ENCODE measurements around the gene FOXN3.

Gene FOXN3

DNA sequence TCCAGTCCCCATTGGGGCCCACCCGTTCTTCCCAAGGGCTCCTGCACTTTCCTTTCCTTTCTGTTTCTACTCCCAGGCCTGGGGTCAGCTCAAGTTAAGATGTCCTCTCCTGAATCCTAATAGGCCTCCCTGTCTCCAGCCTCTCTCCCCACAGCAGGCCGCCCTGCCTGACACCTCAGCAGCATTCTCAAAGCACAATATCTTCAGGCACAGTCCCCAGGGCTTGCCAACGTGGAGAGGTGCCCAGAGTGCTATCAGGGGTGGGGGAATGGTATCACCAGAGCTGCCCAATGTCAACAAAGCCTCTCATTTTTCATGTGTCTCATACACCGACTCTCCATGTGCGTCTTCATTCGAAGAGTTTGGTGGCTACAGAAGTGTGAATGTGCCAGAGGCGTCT, 123.0 kb downstream of the FOXN3 start:
- Histone ChIP-seq H3K9me3 (ENCODE audit: control insufficient read depth in 1 of 2, low read length in 2 of 2) (no peaks in the 10 kb centered on the region), H3K4me3 (ENCODE audit: low read depth in 1 of 2, low read length in 2 of 2) (no peak overlapping the region), H3K27ac (ENCODE audit: low read length) (no peak overlapping the region), H3K4me1 (ENCODE audit: control insufficient read depth in 1 of 2, insufficient read depth in 2 of 2, low read length in 2 of 2) (peaks cover 0 to 16% of the 10 kb centered on the region in 2 donors), H3K27me3 (ENCODE audit: low read depth, low read length) (no peaks in the 10 kb centered on the region), H3K36me3 (ENCODE audit: control insufficient read depth in 1 of 2, insufficient read depth in 2 of 2, low read length in 2 of 2) (peaks cover 0 to 3% of the 10 kb centered on the region in 2 donors)

GRCh38 chr14:89293314-89293916, 123.6 kb downstream of the FOXN3 start:
- peaks cover 0 to 14% of the 10 kb centered on the region in 2 donors for H3K4me1 ChIP-seq (ENCODE audit: control insufficient read depth in 1 of 2, insufficient read depth in 2 of 2, low read length in 2 of 2)
- H3K27ac ChIP-seq (ENCODE audit: low read length): no peak overlapping the region
- no peaks in the 10 kb centered on the region for H3K27me3 ChIP-seq (ENCODE audit: low read depth, low read length)
- no peak overlapping the region for H3K4me3 ChIP-seq (ENCODE audit: low read depth in 1 of 2, low read length in 2 of 2)
- H3K9me3 ChIP-seq (ENCODE audit: control insufficient read depth in 1 of 2, low read length in 2 of 2): no peaks in the 10 kb centered on the region
- H3K36me3 ChIP-seq (ENCODE audit: control insufficient read depth in 1 of 2, insufficient read depth in 2 of 2, low read length in 2 of 2): peaks cover 0 to 3% of the 10 kb centered on the region in 2 donors

DNA sequence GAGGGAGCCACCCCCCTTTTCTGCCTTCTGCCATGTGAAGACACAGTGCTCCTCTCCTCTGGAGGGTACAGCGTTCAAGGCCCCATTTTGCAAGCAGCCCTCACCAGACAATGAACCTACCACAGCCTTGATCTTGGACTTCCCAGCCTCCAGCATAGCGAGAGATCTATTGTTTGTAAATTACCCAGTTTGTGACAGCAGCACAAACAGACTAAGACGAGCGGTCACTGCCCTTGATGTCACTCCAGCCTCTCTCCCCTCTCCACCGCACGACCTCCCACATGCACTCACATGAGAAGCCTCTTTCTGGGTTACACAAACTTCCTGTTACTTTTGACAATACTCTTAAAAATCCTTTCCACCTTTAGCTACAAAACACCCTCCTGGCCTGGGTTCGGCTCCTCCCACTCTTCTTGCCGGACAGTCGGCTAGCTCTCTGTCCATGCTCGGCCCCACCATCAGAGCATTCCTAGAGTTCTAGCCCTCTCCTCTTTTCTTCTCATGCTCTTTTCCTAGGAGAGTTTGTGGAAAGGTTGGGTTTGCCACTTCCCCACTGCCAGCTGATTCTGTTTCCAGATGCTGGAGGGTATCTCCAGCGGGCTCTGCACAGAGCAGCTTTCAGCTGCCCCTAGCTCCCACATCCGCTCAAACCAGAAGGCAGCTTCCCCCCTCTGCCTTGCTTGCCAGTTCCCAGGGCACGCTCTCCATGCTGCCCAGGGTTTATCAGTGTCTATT, 124.3 kb downstream of the FOXN3 start:
- H3K4me3 ChIP-seq (ENCODE audit: low read depth in 1 of 2, low read length in 2 of 2): no peak overlapping the region
- no peaks in the 10 kb centered on the region for H3K27me3 ChIP-seq (ENCODE audit: low read depth, low read length)

DNA sequence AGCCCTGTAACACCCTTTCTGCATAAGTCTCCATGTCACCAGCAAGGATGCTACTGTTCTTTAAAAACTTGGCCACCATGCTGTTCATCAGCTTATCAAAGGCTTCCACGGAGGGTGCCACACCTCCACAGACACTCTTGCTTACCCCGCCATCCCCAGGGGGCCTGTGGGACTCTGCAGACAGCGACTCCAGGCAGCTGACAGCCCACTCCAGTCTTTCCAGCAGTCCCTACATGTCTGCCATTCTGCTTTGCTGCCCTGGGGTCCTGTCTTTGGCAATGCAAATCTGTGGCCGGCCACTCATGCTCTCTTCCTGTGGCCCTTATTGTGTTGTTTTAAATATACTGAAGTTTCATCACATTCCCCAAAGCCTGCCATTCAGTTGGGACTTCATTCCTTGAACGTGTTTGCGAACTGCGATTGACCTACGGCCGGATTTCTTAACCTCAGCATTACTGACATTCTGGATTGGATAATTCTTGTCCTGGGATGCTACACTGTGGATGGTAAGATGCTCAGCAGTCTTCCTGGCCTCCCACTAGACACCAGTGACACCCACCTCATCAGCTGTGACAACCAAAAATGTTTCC, 125.6 kb downstream of the FOXN3 start:
- Histone ChIP-seq H3K27me3 (ENCODE audit: low read depth, low read length) (no peaks in the 10 kb centered on the region), H3K27ac (ENCODE audit: low read length) (no peak overlapping the region), H3K4me1 (ENCODE audit: control insufficient read depth in 1 of 2, insufficient read depth in 2 of 2, low read length in 2 of 2) (peaks cover 0 to 8% of the 10 kb centered on the region in 2 donors), H3K36me3 (ENCODE audit: control insufficient read depth in 1 of 2, insufficient read depth in 2 of 2, low read length in 2 of 2) (peaks cover 0 to 3% of the 10 kb centered on the region in 2 donors), H3K9me3 (ENCODE audit: control insufficient read depth in 1 of 2, low read length in 2 of 2) (no peaks in the 10 kb centered on the region), H3K4me3 (ENCODE audit: low read depth in 1 of 2, low read length in 2 of 2) (no peak overlapping the region)

More for the DNA sequence above, 124.3 kb downstream of the FOXN3 start:
- H3K27ac ChIP-seq (ENCODE audit: low read length): no peak overlapping the region
- no peaks in the 10 kb centered on the region for H3K9me3 ChIP-seq (ENCODE audit: control insufficient read depth in 1 of 2, low read length in 2 of 2)
- H3K4me1 ChIP-seq (ENCODE audit: control insufficient read depth in 1 of 2, insufficient read depth in 2 of 2, low read length in 2 of 2): peaks cover 0 to 8% of the 10 kb centered on the region in 2 donors
- H3K36me3 ChIP-seq (ENCODE audit: control insufficient read depth in 1 of 2, insufficient read depth in 2 of 2, low read length in 2 of 2): peaks cover 0 to 3% of the 10 kb centered on the region in 2 donors

- peaks cover 0 to 8% of the 10 kb centered on the region in 2 donors for H3K4me1 ChIP-seq (ENCODE audit: control insufficient read depth in 1 of 2, insufficient read depth in 2 of 2, low read length in 2 of 2)
- no peak overlapping the region for H3K27ac ChIP-seq (ENCODE audit: low read length)
- peaks cover 0 to 3% of the 10 kb centered on the region in 2 donors for H3K36me3 ChIP-seq (ENCODE audit: control insufficient read depth in 1 of 2, insufficient read depth in 2 of 2, low read length in 2 of 2)
- H3K27me3 ChIP-seq (ENCODE audit: low read depth, low read length): no peaks in the 10 kb centered on the region
- H3K9me3 ChIP-seq (ENCODE audit: control insufficient read depth in 1 of 2, low read length in 2 of 2): no peaks in the 10 kb centered on the region
- H3K4me3 ChIP-seq (ENCODE audit: low read depth in 1 of 2, low read length in 2 of 2): no peak overlapping the region
Observed at GRCh38 chr14:89290813-89291212, 126.2 kb downstream of the FOXN3 start.

GRCh38 chr14:89289477-89289876, 127.6 kb downstream of the FOXN3 start:
- Histone ChIP-seq H3K36me3 (ENCODE audit: control insufficient read depth in 1 of 2, insufficient read depth in 2 of 2, low read length in 2 of 2) (peaks cover 0 to 3% of the 10 kb centered on the region in 2 donors), H3K4me3 (ENCODE audit: low read depth in 1 of 2, low read length in 2 of 2) (no peak overlapping the region), H3K27me3 (ENCODE audit: low read depth, low read length) (no peaks in the 10 kb centered on the region), H3K4me1 (ENCODE audit: control insufficient read depth in 1 of 2, insufficient read depth in 2 of 2, low read length in 2 of 2) (peaks cover 0 to 8% of the 10 kb centered on the region in 2 donors), H3K27ac (ENCODE audit: low read length) (no peak overlapping the region), H3K9me3 (ENCODE audit: control insufficient read depth in 1 of 2, low read length in 2 of 2) (no peaks in the 10 kb centered on the region)

GRCh38 chr14:89288114-89288513, 128.9 kb downstream of the FOXN3 start:
- Histone ChIP-seq H3K27me3 (ENCODE audit: low read depth, low read length) (no peaks in the 10 kb centered on the region), H3K36me3 (ENCODE audit: control insufficient read depth in 1 of 2, insufficient read depth in 2 of 2, low read length in 2 of 2) (peaks cover 0 to 3% of the 10 kb centered on the region in 2 donors), H3K4me3 (ENCODE audit: low read depth in 1 of 2, low read length in 2 of 2) (no peak overlapping the region), H3K27ac (ENCODE audit: low read length) (no peak overlapping the region), H3K4me1 (ENCODE audit: control insufficient read depth in 1 of 2, insufficient read depth in 2 of 2, low read length in 2 of 2) (peaks cover 0 to 6% of the 10 kb centered on the region in 2 donors), H3K9me3 (ENCODE audit: control insufficient read depth in 1 of 2, low read length in 2 of 2) (no peaks in the 10 kb centered on the region)

- no peaks in the 10 kb centered on the region for H3K27me3 ChIP-seq (ENCODE audit: low read depth, low read length)
- peaks cover 0 to 13% of the 10 kb centered on the region in 2 donors for H3K36me3 ChIP-seq (ENCODE audit: control insufficient read depth in 1 of 2, insufficient read depth in 2 of 2, low read length in 2 of 2)
- no peak overlapping the region for H3K4me3 ChIP-seq (ENCODE audit: low read depth in 1 of 2, low read length in 2 of 2)
- no peaks in the 10 kb centered on the region for H3K9me3 ChIP-seq (ENCODE audit: control insufficient read depth in 1 of 2, low read length in 2 of 2)
- no peaks in the 10 kb centered on the region for H3K4me1 ChIP-seq (ENCODE audit: control insufficient read depth in 1 of 2, insufficient read depth in 2 of 2, low read length in 2 of 2)
- no peak overlapping the region for H3K27ac ChIP-seq (ENCODE audit: low read length)
Observed at GRCh38 chr14:89284333-89285058, 132.5 kb downstream of the FOXN3 start.

DNA sequence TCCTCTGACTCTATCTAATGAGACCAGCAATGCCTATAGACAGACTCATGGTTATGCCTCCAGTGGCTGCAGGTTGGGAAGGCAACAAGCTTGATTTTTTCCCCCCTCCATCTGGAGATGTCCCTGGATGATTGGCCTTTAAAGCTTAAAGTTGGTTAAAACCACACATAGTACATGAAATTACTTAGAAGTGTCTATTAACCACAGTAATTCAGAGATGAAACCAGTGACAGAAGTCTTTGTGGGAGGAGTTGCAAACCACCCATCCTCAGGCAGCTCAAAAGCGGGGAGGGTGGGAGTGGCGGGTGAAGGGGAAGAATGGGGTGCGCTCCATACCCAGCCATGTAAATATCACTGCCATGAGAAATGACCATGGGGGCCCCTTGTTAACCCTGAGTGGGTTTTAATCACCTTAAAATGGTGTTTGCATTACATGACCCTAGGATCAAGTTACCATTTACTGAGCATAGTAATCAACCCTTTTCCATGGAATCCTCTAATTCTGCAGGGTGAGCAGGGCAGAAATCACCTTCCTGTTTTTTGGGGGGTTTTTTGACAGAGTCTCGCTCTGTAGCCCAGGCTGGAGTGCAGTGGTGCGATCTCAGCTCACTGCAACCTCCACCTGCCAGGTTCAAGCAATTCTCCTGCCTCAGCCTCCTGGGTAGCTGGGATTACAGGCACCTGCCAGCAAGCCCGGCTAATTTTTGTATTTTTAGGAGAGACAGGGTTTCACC, 133.5 kb downstream of the FOXN3 start:
- H3K4me1 ChIP-seq (ENCODE audit: control insufficient read depth in 1 of 2, insufficient read depth in 2 of 2, low read length in 2 of 2): no peaks in the 10 kb centered on the region
- H3K27ac ChIP-seq (ENCODE audit: low read length): no peak overlapping the region
- no peaks in the 10 kb centered on the region for H3K9me3 ChIP-seq (ENCODE audit: control insufficient read depth in 1 of 2, low read length in 2 of 2)
- H3K27me3 ChIP-seq (ENCODE audit: low read depth, low read length): no peaks in the 10 kb centered on the region
- no peak overlapping the region for H3K4me3 ChIP-seq (ENCODE audit: low read depth in 1 of 2, low read length in 2 of 2)
- H3K36me3 ChIP-seq (ENCODE audit: control insufficient read depth in 1 of 2, insufficient read depth in 2 of 2, low read length in 2 of 2): peaks cover 0 to 13% of the 10 kb centered on the region in 2 donors

- no peak overlapping the region for H3K4me3 ChIP-seq (ENCODE audit: low read depth in 1 of 2, low read length in 2 of 2)
- no peak overlapping the region for H3K27ac ChIP-seq (ENCODE audit: low read length)
- no peaks in the 10 kb centered on the region for H3K27me3 ChIP-seq (ENCODE audit: low read depth, low read length)
- H3K4me1 ChIP-seq (ENCODE audit: control insufficient read depth in 1 of 2, insufficient read depth in 2 of 2, low read length in 2 of 2): no peaks in the 10 kb centered on the region
- peaks cover 0 to 13% of the 10 kb centered on the region in 2 donors for H3K36me3 ChIP-seq (ENCODE audit: control insufficient read depth in 1 of 2, insufficient read depth in 2 of 2, low read length in 2 of 2)
- H3K9me3 ChIP-seq (ENCODE audit: control insufficient read depth in 1 of 2, low read length in 2 of 2): no peaks in the 10 kb centered on the region
Observed at GRCh38 chr14:89282191-89282590, 134.8 kb downstream of the FOXN3 start.
